ENCODE data around the gene B3GALT5. TPM values are rescaled to one million over a fixed set of nuclear protein-coding genes. Genes with fewer than 3 reads are reported as not detected.

B3GALT5 gene
- total RNA-seq, 1 donor from 2014 or later, result 7.3 TPM

DNA sequence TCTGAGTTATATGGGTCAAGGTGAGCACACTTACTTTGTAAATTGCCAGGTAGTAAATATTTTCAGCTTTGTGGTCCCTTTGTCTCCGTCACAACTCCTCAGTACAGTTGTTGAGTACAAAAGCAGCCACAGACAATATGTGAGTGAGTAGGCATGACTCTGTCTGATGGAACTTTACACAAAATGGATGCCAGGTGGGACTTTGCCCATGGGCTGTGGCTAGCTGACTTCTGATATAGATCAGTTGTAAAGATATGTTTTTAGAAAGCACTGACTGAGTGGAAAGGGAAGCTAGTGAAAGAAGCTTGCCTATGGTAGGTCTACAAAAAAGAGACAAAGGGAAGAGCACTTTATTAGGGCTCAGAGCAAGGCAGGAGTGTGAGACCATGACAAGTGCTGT is 109.1 kb downstream of the B3GALT5 start:
- no peak for DNase-seq (ENCODE audit: low spot score)
- TF ChIP-seq, protein P1, sequence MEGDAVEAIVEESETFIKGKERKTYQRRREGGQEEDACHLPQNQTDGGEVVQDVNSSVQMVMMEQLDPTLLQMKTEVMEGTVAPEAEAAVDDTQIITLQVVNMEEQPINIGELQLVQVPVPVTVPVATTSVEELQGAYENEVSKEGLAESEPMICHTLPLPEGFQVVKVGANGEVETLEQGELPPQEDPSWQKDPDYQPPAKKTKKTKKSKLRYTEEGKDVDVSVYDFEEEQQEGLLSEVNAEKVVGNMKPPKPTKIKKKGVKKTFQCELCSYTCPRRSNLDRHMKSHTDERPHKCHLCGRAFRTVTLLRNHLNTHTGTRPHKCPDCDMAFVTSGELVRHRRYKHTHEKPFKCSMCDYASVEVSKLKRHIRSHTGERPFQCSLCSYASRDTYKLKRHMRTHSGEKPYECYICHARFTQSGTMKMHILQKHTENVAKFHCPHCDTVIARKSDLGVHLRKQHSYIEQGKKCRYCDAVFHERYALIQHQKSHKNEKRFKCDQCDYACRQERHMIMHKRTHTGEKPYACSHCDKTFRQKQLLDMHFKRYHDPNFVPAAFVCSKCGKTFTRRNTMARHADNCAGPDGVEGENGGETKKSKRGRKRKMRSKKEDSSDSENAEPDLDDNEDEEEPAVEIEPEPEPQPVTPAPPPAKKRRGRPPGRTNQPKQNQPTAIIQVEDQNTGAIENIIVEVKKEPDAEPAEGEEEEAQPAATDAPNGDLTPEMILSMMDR (IDR thresholded peaks at IDR 0.05; ENCODE audit: unreplicated experiment), result no peak
- Mint-ChIP-seq H3K27me3 (ENCODE audit: unreplicated experiment) (peaks cover 3% of the 10 kb centered on the region), H3K4me3 (ENCODE audit: unreplicated experiment) (no peak overlapping the region), H3K27ac (ENCODE audit: unreplicated experiment) (no peak overlapping the region), H3K36me3 (ENCODE audit: low read depth, unreplicated experiment) (peaks cover 4% of the 10 kb centered on the region), H3K4me1 (ENCODE audit: unreplicated experiment) (no peaks in the 10 kb centered on the region), H3K9me3 (ENCODE audit: unreplicated experiment) (peaks cover 4% of the 10 kb centered on the region)

Other genes starting within 250 kb of the B3GALT5 start
- 0.59 TPM for gene LCA5L, start 167.2 kb upstream of the B3GALT5 start, total RNA-seq (ENCODE audit: unreplicated experiment)
- 3.4 TPM for gene SH3BGR, start 161.0 kb upstream of the B3GALT5 start, total RNA-seq (ENCODE audit: unreplicated experiment)
- gene IGSF5, start 132.2 kb downstream of the B3GALT5 start, total RNA-seq (ENCODE audit: unreplicated experiment), result 2.5 TPM

All from endothelial cell (in vitro differentiated cells).